Erythroblast (primary cell): ENCODE measurements around the gene CTSL.
A peak's percentile ranks its signal among the peaks of the same experiment; 100 is the strongest.

ENCODE experiments used
- DNase-seq, 2 experiments: peaks; one replicate each; lab custom pipeline; 2025; lab: John Stamatoyannopoulos, UW
- GATA1 ChIP-seq: IDR thresholded peaks from 2 replicates; pipeline ENCODE4 v1.6.1; 2011; ENCODE audit warnings: low read depth, mild to moderate bottlenecking, control low read depth, low read length, moderate library complexity
- POLR2A ChIP-seq: IDR thresholded peaks from 2 replicates; pipeline ENCODE4 v1.6.1; 2011; ENCODE audit warnings: mild to moderate bottlenecking, low read length

CTSL gene

GRCh38 chr9:87766697-87767096 lies 40.8 kb downstream of the CTSL start:
- TF ChIP-seq POLR2A (no peak), GATA1 (no peak)
- DNase-seq: peak in 1 of 2 experiments; percentile 37

- TF ChIP-seq POLR2A (no peak), GATA1 (no peak)
- no peak for DNase-seq
Measured at GRCh38 chr9:87770616-87771315, 44.8 kb downstream of the CTSL start.

- DNase-seq: peak in 1 of 2 experiments; percentile 13
Measured at GRCh38 chr9:87771316-87772006, 45.5 kb downstream of the CTSL start.

GRCh38 chr9:87776481-87777379 lies 50.8 kb downstream of the CTSL start:
- DNase-seq: peak; percentile 92 to 96
- TF ChIP-seq POLR2A (no peak), GATA1 (peak; percentile 66)

More at GRCh38 chr9:87771316-87772006, 45.5 kb downstream of the CTSL start:
- no peak for TF ChIP-seq GATA1
- no peak for TF ChIP-seq POLR2A

- TF ChIP-seq GATA1: no peak
- no peak for TF ChIP-seq POLR2A
- no peak for DNase-seq
Measured at GRCh38 chr9:87778996-87779395, 53.1 kb downstream of the CTSL start.
